Measurements from ENCODE around the gene CLPSL1.

The CLPSL1 gene

DNA sequence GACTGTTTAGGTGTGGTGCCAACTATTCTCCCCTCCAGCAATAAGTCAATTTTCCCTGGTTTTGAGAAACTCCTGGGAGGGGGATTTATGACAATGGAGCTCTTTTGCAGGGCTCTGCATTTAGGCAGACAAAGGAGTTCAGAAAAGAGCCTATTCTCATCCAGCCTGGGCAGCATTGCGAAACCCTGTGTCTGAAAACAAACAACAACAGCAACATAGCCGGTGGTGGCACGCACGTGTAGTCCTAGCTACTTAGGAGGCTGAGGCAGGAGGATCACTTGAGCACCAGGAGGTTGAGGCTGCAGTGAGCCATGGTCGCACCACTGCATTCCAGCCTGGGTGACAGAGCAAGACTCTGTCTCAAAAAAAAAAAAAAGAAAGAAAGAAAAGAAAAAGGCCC, 9.9 kb downstream of the CLPSL1 start:
- DNase-seq (ENCODE audit: insufficient read length, low spot score) (no peak), FAIRE-seq (no peak)
- no peak for TF ChIP-seq PAX5 (IDR thresholded peaks at IDR 0.05; ENCODE audit: insufficient read depth, low read length, severe bottlenecking)
- no peak for TF ChIP-seq POU2F2 (IDR thresholded peaks at IDR 0.05; ENCODE audit: low read depth, low read length)
- no peak for TF ChIP-seq POLR2A (IDR thresholded peaks at IDR 0.05; ENCODE audit: low read depth, low read length)
- no peak for TF ChIP-seq TAF1 (IDR thresholded peaks at IDR 0.05; ENCODE audit: low read depth, low read length)
- TF ChIP-seq SPI1 (IDR thresholded peaks at IDR 0.05; ENCODE audit: low read depth, low read length), result no peak
- TF ChIP-seq POLR2AphosphoS5 (IDR thresholded peaks at IDR 0.05; ENCODE audit: low read depth, low read length), result no peak

DNA sequence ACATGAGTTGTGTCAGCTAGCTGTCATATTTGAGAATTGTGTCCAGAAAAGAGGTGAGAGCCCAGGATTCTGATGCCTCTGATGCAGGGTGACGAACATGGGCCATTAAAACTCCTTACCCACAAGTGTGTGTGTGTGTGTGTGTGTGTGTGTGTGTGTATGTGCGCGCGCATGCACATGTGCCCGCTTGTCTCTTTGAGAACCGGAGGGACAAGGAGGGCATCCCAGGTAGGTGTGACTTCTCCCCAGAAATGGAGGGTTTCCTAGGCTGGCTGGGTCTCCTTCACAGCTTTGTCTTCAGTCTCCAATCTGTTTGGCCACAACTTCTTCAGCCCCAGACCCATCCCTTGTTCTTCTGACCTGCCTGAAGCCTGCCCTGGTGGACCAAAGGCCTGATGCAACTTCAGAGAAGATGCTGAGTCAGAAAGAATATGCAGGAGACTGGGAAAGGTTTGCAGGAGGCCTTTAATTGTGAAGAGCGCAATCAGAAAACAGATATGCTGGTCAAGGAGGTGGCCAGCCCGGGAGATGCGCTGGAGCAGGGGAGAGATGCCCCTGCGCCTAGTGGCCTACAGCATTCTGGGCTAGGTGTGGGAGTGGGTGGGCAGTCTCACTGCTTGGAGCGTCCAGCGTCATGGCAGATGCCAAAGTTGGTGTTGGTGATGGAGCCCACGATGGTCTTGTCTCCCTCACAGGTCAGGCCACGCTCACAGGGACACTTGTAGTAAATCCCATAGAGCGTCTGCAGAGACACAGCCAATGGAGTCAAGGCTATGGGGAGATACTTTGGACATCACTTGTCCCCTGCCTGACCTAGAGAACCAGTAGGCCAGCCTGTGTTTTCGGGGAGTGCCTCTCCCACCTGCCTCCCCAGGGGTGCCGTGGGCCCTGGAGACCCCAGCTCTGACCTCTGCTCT, 14.0 kb downstream of the CLPSL1 start:
- FAIRE-seq (no peak), DNase-seq (ENCODE audit: insufficient read length, low spot score) (no peak)
- TF ChIP-seq TAF1 (IDR thresholded peaks at IDR 0.05; ENCODE audit: low read depth, low read length) (no peak), SPI1 (IDR thresholded peaks at IDR 0.05; ENCODE audit: low read depth, low read length) (no peak), POLR2AphosphoS5 (IDR thresholded peaks at IDR 0.05; ENCODE audit: low read depth, low read length) (no peak), PAX5 (IDR thresholded peaks at IDR 0.05; ENCODE audit: insufficient read depth, low read length, severe bottlenecking) (no peak), POU2F2 (IDR thresholded peaks at IDR 0.05; ENCODE audit: low read depth, low read length) (no peak), POLR2A (IDR thresholded peaks at IDR 0.05; ENCODE audit: low read depth, low read length) (no peak)

GRCh38 chr6:35795453-35796071, 14.7 kb downstream of the CLPSL1 start:
- no peak for DNase-seq (ENCODE audit: insufficient read length, low spot score)
- no peak for FAIRE-seq
- TF ChIP-seq SPI1 (IDR thresholded peaks at IDR 0.05; ENCODE audit: low read depth, low read length) (no peak), PAX5 (IDR thresholded peaks at IDR 0.05; ENCODE audit: insufficient read depth, low read length, severe bottlenecking) (no peak), POLR2A (IDR thresholded peaks at IDR 0.05; ENCODE audit: low read depth, low read length) (no peak), TAF1 (IDR thresholded peaks at IDR 0.05; ENCODE audit: low read depth, low read length) (no peak), POU2F2 (IDR thresholded peaks at IDR 0.05; ENCODE audit: low read depth, low read length) (no peak), POLR2AphosphoS5 (IDR thresholded peaks at IDR 0.05; ENCODE audit: low read depth, low read length) (no peak)

DNA sequence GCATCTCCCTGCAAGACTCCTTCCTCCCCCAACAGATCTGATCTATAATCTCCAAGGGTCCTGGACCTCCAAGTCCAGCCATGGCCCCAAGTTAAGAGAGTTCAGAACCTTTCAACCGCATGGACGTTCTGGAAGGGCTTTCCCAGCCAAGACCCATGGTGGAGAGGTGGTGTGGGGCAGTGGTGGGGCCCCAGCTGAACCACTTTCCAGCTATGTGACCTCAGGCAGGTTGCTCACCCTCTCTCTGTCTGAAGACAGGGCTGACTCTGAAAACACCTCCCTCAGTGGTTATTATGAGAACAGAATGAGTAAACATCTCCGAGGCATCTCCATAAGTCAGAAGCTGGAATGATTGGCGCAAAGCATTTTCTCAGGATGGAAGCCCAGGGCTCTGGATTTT, 15.4 kb downstream of the CLPSL1 start:
- TF ChIP-seq TAF1 (IDR thresholded peaks at IDR 0.05; ENCODE audit: low read depth, low read length) (no peak), POLR2A (IDR thresholded peaks at IDR 0.05; ENCODE audit: low read depth, low read length) (no peak), POU2F2 (IDR thresholded peaks at IDR 0.05; ENCODE audit: low read depth, low read length) (no peak)
- no peak for FAIRE-seq

DNA sequence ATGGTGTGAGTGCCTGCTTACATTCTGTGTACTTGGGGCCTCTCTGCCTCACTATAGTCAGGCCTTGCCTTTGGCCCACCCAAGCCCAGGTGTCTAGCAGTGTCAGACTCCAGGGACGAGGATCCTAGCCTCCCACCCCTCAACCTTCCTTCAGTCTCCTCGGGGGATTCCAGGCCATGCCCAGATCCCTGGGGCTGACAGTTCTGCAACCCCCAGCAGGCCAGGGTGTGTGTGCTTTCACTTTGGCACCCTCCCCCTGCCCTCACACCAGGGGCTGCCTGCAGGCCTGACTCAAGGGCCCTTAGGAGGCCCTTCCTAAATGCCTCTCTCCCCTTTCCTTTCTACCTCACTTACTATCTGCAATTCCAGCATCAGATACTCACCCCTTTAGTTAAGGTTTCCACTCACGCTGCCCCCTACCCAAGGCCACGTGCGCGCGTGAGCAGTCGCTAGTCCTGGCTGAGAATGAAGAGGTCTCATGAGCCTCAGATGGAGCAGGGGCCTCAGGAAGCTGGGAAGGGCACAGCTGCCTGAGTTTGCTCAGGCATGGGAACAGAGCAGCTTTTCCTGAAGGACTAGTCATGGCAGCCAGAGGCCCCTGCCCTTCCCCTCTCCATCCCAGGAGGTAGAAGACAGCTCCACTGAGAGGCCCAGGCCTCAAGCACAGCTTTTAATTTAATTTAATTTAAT, 17.2 kb downstream of the CLPSL1 start:
- no peak for FAIRE-seq
- no peak for DNase-seq (ENCODE audit: insufficient read length, low spot score)
- TF ChIP-seq POLR2A (IDR thresholded peaks at IDR 0.05; ENCODE audit: low read depth, low read length), result no peak

More for the DNA sequence above, 15.4 kb downstream of the CLPSL1 start:
- no peak for DNase-seq (ENCODE audit: insufficient read length, low spot score)

DNA sequence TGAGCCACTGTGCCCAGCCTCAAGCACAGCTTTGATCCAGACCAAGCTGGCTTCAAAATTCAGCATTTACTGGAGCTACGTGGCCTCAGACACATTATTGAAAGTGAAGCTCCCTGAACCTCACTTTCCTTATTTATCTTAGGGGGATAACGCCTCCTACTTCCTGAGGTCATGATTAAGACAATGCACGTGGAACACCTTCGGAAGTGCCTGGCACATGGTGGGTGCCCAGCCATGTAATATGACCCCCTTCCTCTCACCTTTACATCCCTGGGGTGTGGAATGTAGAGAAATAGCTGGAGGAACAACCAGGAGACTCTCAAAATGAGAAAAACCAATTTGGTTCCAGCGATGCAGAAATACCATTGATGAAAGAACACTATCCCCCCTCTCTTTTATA, 17.9 kb downstream of the CLPSL1 start:
- DNase-seq (ENCODE audit: insufficient read length, low spot score) (no peak), FAIRE-seq (no peak)
- TF ChIP-seq TAF1 (IDR thresholded peaks at IDR 0.05; ENCODE audit: low read depth, low read length) (no peak), POLR2A (IDR thresholded peaks at IDR 0.05; ENCODE audit: low read depth, low read length) (no peak), PAX5 (IDR thresholded peaks at IDR 0.05; ENCODE audit: insufficient read depth, low read length, severe bottlenecking) (no peak), POU2F2 (IDR thresholded peaks at IDR 0.05; ENCODE audit: low read depth, low read length) (no peak), SPI1 (IDR thresholded peaks at IDR 0.05; ENCODE audit: low read depth, low read length) (no peak), POLR2AphosphoS5 (IDR thresholded peaks at IDR 0.05; ENCODE audit: low read depth, low read length) (no peak)

GRCh38 chr6:35801148-35801547, 20.3 kb downstream of the CLPSL1 start:
- no peak for TF ChIP-seq POU2F2 (IDR thresholded peaks at IDR 0.05; ENCODE audit: low read depth, low read length)
- TF ChIP-seq POLR2AphosphoS5 (IDR thresholded peaks at IDR 0.05; ENCODE audit: low read depth, low read length), result no peak
- TF ChIP-seq TAF1 (IDR thresholded peaks at IDR 0.05; ENCODE audit: low read depth, low read length), result no peak
- no peak for TF ChIP-seq POLR2A (IDR thresholded peaks at IDR 0.05; ENCODE audit: low read depth, low read length)
- TF ChIP-seq SPI1 (IDR thresholded peaks at IDR 0.05; ENCODE audit: low read depth, low read length), result no peak
- no peak for TF ChIP-seq PAX5 (IDR thresholded peaks at IDR 0.05; ENCODE audit: insufficient read depth, low read length, severe bottlenecking)
- DNase-seq (ENCODE audit: insufficient read length, low spot score), result no peak
- no peak for FAIRE-seq

GRCh38 chr6:35804996-35805736, 24.3 kb downstream of the CLPSL1 start, which contains the start of gene LHFPL5:
LHFPL5 (plus strand) TSS chr6:35805352; CDS start chr6:35805671, 319 bp downstream.
- DNase-seq (ENCODE audit: insufficient read length, low spot score) (peak; percentile 82), FAIRE-seq (no peak)
- TF ChIP-seq PAX5 (IDR thresholded peaks at IDR 0.05; ENCODE audit: insufficient read depth, low read length, severe bottlenecking) (no peak), POLR2AphosphoS5 (IDR thresholded peaks at IDR 0.05; ENCODE audit: low read depth, low read length) (no peak), SPI1 (IDR thresholded peaks at IDR 0.05; ENCODE audit: low read depth, low read length) (no peak), POU2F2 (IDR thresholded peaks at IDR 0.05; ENCODE audit: low read depth, low read length) (no peak), POLR2A (IDR thresholded peaks at IDR 0.05; ENCODE audit: low read depth, low read length) (no peak), TAF1 (IDR thresholded peaks at IDR 0.05; ENCODE audit: low read depth, low read length) (no peak)

DNA sequence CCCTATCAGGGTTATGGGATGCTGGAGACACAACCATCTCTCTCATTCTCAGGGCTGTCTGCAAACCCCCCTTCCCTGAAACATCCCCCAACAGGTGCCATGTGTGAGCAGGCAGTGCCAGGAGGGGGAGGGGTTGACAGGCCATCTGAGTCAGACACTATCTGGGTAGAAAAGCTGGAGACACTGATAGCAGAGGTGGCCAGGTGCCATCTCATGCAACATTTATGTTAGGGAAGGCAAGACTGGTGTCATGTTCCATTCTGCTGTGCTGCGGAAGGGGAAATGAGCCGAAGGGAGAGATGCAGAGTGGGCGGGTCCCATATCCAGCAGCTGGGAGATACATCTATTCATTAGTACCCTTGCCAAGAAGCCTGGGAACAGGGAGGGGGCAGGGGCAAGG, 27.9 kb downstream of the CLPSL1 start:
- no peak for TF ChIP-seq SPI1 (IDR thresholded peaks at IDR 0.05; ENCODE audit: low read depth, low read length)
- TF ChIP-seq POU2F2 (IDR thresholded peaks at IDR 0.05; ENCODE audit: low read depth, low read length), result no peak
- FAIRE-seq (no peak), DNase-seq (ENCODE audit: insufficient read length, low spot score) (no peak)
